Measurements from ENCODE around the gene CHST3. TPM values are rescaled to one million over a fixed set of nuclear protein-coding genes. Genes with fewer than 3 reads are reported as not detected.

Gene CHST3
- total RNA-seq, 1 experiment from 2014 or later = 6.1 TPM

- H2BK12ac ChIP-seq (ENCODE audit: insufficient read length, low read depth, low read length) = no peak overlapping the region
- H2AFZ ChIP-seq (ENCODE audit: low read length) = no peak overlapping the region
- no peak overlapping the region for H3K14ac ChIP-seq (ENCODE audit: insufficient read depth, low read length)
- H3K9me3 ChIP-seq (ENCODE audit: control insufficient read depth, low read depth, low read length) = no peaks in the 10 kb centered on the region
- H2BK15ac ChIP-seq (ENCODE audit: low read depth, low read length) = no peak overlapping the region
- no peaks in the 10 kb centered on the region for H3K27me3 ChIP-seq (ENCODE audit: insufficient read depth, low read length)
- H3K27me3 Mint-ChIP-seq (ENCODE audit: low read depth) = peaks cover under 1% of the 10 kb centered on the region
- H3K4ac ChIP-seq (ENCODE audit: low read depth, low read length) = no peak overlapping the region
- no peak overlapping the region for H4K8ac ChIP-seq (replicated peaks; ENCODE audit: insufficient read length, low read depth, low read length)
- H3K4me2 ChIP-seq (ENCODE audit: insufficient read depth, insufficient read length, low read length) = no peak overlapping the region
- no peak overlapping the region for H3K4me3 Mint-ChIP-seq
- no peak overlapping the region for H4K5ac ChIP-seq (ENCODE audit: insufficient read length, low read depth, low read length)
- DNase-seq = no peak
- no CpG with 5 or more reads among the region's 1 CpG for WGBS (ENCODE audit: extremely low coverage, insufficient read length, low lambda C conversion rate)
- H3K4me1 Mint-ChIP-seq = peaks cover 2 to 4% of the 10 kb centered on the region in 2 experiments; a peak in 1 of 4 replicates
- H4K20me1 ChIP-seq (ENCODE audit: control insufficient read depth, insufficient read depth, insufficient read length) = no peaks in the 10 kb centered on the region
- no peak overlapping the region for H3K9ac ChIP-seq (ENCODE audit: extremely low read depth, insufficient read length, low read length)
- H3K36me3 Mint-ChIP-seq (ENCODE audit: insufficient read depth in 1 of 3, low read depth in 3 of 3) = no peaks in the 10 kb centered on the region; a peak in 1 of 7 replicates
- no peak overlapping the region for H2BK5ac ChIP-seq (ENCODE audit: insufficient read length, low read length)
- no peak overlapping the region for H2AK5ac ChIP-seq (ENCODE audit: insufficient read length, low read length)
- H3K79me1 ChIP-seq (ENCODE audit: insufficient read depth, low read depth, low read length, poor library complexity, severe bottlenecking) = no peaks in the 10 kb centered on the region
- no peak overlapping the region for H3K23ac ChIP-seq (ENCODE audit: insufficient read length, low read depth, low read length)
- H3K79me2 ChIP-seq (ENCODE audit: insufficient read depth, low read length) = no peaks in the 10 kb centered on the region
- no peak overlapping the region for H2BK120ac ChIP-seq (ENCODE audit: low read depth, low read length, poor library complexity, severe bottlenecking)
- TF ChIP-seq CTCF (conservative IDR thresholded peaks at IDR 0.05) = no peak
- H2BK20ac ChIP-seq (ENCODE audit: low read depth, low read length, poor library complexity, severe bottlenecking) = no peak overlapping the region
- H3K27ac ChIP-seq (ENCODE audit: insufficient read length, low read depth, low read length) = no peak overlapping the region
- H3K9me3 Mint-ChIP-seq = peaks cover 3 to 10% of the 10 kb centered on the region in 2 experiments; a peak in 4 of 5 replicates
- H4K91ac ChIP-seq (ENCODE audit: insufficient read length, low read depth, low read length) = no peak overlapping the region
- H3K56ac ChIP-seq (ENCODE audit: insufficient read length, low read depth, low read length) = no peak overlapping the region
- H3K4me1 ChIP-seq (ENCODE audit: insufficient read depth, low read length) = no peaks in the 10 kb centered on the region
- H3K23me2 ChIP-seq (ENCODE audit: insufficient read length, low read depth, low read length, poor library complexity, severe bottlenecking) = no peaks in the 10 kb centered on the region
- no peak overlapping the region for H3T11ph ChIP-seq (ENCODE audit: low read length)
- H3K27ac Mint-ChIP-seq = no peak overlapping the region
- H3K18ac ChIP-seq (ENCODE audit: insufficient read length, low read depth, low read length) = no peak overlapping the region
Measured at GRCh38 chr10:71938211-71938610, 26.0 kb upstream of the CHST3 start.

Data from H9 (cell line).